HG03135 (cell line): ENCODE measurements around the gene RHOF.
A peak's percentile ranks its signal among the peaks of the same experiment; 100 is the strongest.
"Not testable (repeated sequence)": the region's sequence is repeated elsewhere in the genome, so short reads cannot be mapped to it uniquely, and the experiment has no call there.

Source experiments
- ATAC-seq: cut with Tn5 transposase; IDR thresholded peaks from one replicate; pipeline ENCODE4 v1.9.1; 2021; ENCODE audit warnings: mild to moderate bottlenecking, moderate library complexity; ENCODE audit not compliant: unreplicated experiment

RHOF gene

GRCh38 chr12:121750507-121750955 is 43.0 kb downstream of the RHOF start:
- no peak for ATAC-seq

- ATAC-seq: no peak
Observed at GRCh38 chr12:121749267-121749666, 44.2 kb downstream of the RHOF start.

- ATAC-seq: peak; percentile 85
Observed at GRCh38 chr12:121748571-121749265, 44.8 kb downstream of the RHOF start.

GRCh38 chr12:121748218-121748570 is 45.3 kb downstream of the RHOF start:
- no peak for ATAC-seq

GRCh38 chr12:121745545-121745944 is 47.9 kb downstream of the RHOF start:
- ATAC-seq: not testable (repeated sequence)

- ATAC-seq: no peak
Observed at GRCh38 chr12:121741743-121742142, 51.7 kb downstream of the RHOF start.

GRCh38 chr12:121740847-121741246 is 52.6 kb downstream of the RHOF start:
- no peak for ATAC-seq

GRCh38 chr12:121738340-121738858 is 55.1 kb downstream of the RHOF start:
- ATAC-seq: no peak

- no peak for ATAC-seq
Observed at GRCh38 chr12:121733849-121734248, 59.6 kb downstream of the RHOF start.

GRCh38 chr12:121731473-121731872 is 62.0 kb downstream of the RHOF start:
- ATAC-seq: no peak

- no peak for ATAC-seq
Observed at GRCh38 chr12:121729021-121729420, 64.5 kb downstream of the RHOF start.
